Right forelimb (tissue), 1 donor: ENCODE measurements around the gene NEK6.

Experiments
- DNase-seq: peaks from one replicate; pipeline ENCODE4 v3.0.0-alpha.2; 2018

Gene NEK6

GRCh38 chr9:124281931-124282371 is 24.2 kb downstream of the NEK6 start:
- DNase-seq: no peak

DNA sequence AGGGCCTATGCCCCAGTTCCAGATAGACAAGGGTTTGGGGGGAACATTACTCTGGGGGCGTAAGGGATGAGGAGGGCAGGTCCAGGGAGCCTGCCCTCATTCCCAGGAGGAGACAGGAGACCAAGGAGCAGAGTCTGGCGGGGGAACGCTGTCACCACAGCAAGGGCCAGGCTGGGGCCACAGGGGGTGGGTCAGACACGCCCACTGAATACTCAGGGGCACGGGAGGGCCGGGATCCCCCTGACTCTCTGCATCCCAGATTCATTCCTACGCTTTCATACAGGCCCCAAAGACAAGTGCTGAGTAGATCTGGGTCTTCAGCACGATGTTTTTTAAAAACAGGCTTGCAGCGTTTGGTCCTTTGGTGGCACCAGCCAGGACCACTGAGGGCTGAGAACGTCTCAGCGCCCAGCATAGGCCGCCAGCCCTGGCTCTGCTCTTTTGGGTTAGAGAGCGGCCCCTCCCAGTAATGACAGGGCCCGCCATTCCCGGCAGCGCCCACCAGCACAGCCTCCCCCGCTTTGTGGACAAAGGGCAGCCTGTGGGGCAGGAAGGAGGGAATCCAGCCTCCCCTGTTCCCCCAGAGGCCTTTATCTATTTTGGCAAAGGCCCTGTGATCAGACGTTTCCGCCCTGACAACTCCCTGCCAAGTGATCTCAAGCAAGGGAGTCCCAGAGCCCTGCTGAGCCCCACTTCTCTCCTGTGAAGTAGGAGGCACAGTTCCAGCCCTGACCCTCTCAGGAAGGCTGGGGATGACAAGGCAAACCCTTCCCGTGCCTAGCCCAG is 24.9 kb downstream of the NEK6 start:
- DNase-seq: no peak

- no peak for DNase-seq
Measured at GRCh38 chr9:124283228-124283814, 25.6 kb downstream of the NEK6 start.

DNA sequence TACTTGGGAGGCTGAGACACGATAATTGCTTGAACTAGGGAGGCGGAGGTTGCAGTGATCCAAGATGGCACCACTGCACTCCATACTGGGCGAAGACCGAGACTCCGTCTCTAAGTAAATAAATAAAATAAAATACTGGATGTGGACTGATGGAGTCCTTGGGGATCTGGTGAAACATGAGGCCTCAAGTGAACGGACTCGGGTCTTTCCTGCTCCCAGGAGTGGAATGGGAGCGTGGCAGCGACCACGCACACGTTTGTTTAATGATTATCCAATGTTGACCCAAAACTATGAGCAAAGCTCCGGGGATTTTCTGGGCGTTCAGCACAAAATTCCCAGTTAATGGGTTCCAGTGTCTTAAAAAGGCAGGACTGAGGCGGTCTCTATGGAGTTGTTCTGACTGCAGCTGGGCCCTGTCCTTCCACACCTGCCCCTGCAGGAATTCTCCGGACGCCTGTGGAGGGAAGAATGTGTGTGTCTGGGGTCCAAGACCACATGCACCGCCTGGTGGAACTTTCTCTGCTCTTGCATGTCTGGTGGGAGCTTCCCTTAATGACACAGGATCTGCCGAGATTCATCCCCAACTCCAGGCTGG is 26.6 kb downstream of the NEK6 start:
- no peak for DNase-seq

GRCh38 chr9:124284940-124285441 is 27.2 kb downstream of the NEK6 start:
- no peak for DNase-seq

DNA sequence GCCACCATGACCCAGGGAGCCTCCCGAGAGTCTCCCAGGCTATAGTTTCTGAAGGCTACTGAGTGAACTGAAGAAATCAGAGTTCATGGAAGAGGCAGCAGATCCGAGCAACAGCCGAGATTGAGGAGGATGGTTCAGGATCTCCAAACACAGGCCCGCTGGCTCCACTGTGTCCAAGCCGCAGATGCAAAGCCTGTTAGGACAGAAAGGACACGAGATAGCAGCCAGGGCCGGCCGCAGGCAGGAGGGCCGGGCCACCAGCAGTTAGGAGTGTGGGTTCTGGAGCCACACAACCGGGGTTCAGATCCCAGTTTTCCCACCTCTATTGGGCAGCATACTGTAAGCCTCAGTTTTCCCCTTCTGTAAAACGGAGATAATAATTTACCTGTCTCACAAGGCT is 27.7 kb downstream of the NEK6 start:
- DNase-seq: no peak

GRCh38 chr9:124285903-124286291 is 28.1 kb downstream of the NEK6 start:
- no peak for DNase-seq

- no peak for DNase-seq
Measured at GRCh38 chr9:124286292-124286931, 28.7 kb downstream of the NEK6 start.

DNA sequence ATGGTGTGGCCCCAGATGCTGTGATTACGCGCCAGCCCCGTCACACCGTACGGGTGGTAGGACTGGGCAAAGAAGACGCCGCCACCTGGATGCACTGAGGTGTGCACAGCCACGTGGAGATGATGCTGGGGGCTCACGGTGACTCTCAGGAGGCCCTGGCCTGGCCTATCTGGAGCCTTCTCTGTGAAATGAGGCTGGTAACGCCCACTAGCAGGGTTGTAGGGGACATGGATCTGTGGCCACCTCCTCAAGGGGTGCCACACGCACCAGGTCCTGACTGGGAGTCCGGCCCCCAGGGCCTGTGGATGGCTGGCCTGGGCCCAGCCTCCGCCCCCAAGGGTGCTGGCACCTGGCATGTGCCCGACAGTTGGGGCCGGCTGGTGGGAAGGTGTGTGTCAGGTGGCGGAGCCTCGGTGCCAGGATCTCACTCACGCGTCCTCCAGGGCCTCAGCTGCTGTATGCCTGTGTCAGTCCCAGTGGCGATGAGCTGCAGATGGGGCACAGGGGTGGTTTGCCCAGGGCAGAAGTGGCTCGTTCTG is 32.4 kb downstream of the NEK6 start:
- no peak for DNase-seq

DNA sequence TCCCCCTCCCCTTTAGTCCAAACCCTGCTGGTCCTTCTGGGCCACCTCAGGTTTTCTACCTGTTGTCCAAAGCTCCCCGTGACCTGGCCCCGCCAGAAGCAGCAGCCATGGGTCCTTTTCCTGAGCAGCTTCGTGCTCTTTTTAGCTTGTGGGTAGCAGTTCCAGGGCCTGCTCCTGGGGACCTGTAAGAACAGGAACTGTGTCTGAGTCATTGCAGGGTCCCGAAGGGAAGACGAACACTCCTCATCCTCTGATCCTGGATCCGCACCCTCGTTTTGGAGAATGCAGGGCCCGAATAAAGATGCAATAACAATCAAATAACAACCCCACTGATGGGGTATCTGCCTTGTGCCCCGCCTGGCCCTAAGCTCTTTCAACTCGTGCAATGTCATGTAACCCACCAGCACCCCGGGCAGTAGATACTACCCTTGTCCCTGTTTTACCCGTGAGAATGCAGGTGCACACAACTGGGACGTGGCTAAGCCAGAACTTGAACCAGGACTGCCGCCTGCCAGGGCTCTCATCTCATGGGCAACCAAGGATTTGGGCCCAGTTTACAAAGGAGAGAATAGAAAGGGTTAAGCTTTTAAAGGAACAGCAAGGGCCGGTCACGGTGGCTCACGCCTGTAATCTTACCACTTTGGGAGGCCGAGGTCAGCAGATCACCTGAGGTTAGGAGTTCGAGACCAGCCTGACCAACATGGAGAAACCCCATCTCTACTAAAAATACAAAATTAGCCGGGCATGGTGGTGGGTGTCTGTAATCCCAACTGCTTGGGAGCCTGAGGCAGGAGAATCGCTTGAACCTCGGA is 33.2 kb downstream of the NEK6 start:
- DNase-seq: no peak

DNA sequence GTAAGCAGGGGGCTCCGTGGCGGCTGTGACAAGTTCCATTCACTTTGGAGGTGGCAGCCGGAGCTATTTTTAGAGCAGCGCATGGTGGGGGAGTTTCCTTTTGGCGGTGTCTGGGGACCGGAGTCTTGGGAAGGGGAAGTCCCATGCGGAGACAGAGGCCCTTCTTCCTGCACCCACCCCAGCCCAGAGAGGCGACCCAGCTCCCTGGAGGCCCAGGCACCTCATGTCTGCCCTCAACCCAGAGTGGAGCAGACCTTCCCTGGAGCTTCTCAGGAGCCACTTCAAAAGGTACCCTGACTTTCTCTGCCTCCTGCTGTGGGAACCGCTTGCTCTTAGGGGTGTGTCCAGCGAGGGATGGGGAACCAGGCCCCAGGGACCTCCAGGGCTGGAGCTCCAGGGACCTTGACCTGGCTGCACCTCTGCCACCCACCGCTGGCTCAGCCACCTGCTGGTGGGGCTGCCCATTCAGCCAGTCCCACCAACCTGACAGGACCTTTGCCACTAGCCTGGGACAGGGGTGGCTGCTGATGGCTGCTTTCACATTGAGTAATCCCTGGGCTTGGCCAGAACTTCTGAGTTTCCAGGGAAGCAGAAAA is 34.1 kb downstream of the NEK6 start:
- no peak for DNase-seq

DNA sequence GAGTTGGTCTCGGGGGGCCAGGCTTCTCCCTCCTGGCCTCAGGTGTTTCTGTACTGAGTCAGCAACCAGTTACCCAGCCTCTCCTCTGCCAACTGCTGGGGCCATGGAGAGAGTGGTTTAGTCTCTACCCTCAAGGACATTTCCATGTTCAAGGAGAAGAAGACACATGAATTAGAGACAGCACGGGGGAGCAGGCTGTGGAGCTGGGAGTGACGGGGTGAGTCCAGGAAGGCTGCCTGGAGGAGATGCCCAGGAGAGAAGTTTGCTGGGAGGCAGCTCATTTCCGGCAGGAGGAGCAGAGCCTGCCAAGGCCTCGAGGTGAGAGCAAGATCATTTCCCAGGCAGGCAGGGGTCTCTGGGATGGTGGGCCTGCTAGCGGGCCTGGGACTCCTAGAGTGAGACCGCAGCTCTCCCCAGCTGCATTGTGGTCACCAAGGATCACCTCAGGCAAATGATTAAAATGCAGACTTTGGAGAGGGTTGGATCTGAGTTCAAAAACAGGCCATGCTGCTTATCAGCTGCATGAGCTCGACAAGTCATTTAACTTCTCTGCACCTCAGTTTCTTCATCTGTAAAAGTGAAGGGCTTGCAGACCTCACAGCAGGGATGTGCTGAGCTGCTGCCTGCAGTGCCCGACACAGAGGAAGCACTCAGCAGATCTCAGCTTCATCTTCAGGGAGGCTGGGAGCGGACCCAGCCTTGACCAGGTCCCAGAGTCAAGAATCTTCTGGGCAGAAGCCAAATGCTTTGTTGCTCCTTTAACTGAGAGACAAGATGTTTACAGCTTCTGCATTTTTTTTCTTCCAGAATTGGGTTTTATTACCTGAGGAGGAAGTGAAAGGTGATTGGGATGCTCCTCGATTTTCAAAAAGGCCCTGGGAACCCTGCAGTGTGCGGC is 35.2 kb downstream of the NEK6 start:
- no peak for DNase-seq

DNA sequence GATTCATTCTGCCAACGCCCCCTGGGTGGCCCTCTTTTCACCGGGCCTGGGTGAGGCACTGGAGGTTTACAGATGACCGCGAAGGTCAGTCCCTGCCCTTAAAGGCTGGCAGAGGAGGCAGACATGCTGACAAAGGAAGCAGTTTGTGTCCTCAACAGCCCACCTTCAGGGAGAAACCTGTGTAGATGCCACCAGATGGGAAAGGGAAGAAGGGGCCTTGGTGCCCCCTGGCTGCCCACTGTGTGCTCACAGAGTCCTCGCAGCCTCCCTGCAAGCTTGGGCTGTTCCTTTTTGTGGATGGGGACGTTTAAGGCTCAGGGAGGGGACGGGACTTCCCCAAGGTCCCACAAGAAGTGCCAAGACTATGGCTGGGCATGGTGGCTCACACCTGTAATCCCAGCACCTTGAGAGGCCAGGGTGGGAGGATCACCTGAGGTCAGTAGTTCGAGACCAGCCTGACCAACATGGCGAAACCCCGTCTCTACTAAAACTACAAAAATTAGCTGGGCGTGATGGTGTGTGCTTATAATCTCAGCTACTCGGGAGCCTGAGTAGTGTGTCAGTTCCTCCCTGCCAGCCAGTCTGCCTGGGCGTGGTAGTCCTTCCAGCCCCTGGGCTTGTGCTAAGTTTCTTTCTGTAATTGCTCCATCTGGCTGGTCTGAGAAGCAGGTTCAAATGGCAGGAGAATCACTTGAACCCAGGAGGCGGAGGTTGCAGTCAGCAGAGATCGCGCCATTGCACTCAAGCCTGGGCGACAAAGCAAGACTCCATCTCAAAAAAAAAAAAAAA is 36.2 kb downstream of the NEK6 start:
- no peak for DNase-seq

DNA sequence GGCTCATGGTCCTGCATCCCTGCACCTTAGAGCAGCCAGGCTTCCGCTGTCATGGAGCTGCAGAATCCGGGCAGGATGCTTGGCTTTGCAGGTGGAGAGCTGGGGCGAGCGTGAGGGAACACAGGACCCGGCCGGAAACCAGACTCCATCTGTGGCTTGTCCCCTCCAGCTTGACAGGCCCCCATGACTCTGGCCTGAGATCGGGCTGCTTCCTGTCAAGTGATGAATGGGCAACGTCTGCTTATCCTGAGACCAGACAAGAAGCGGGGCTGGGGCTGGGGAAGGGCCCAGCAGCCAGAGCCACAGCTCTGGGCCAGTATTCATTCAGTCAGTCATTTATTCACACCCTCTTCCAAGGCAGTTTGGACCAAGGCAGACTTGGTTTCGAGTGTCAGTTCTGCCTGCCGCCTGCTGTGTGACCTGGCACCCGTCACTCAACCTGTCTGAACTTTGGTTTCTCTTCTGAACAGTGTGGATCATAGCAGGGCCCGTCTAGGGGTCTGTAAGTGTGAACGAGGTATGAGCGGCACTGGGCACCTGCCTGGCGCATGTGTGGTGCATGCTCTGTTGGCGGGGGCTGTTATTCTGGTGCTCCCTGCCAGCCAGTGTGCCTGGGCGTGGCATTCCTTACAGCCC is 37.5 kb downstream of the NEK6 start:
- DNase-seq: no peak

GRCh38 chr9:124296094-124296493 is 38.3 kb downstream of the NEK6 start:
- DNase-seq: no peak

DNA sequence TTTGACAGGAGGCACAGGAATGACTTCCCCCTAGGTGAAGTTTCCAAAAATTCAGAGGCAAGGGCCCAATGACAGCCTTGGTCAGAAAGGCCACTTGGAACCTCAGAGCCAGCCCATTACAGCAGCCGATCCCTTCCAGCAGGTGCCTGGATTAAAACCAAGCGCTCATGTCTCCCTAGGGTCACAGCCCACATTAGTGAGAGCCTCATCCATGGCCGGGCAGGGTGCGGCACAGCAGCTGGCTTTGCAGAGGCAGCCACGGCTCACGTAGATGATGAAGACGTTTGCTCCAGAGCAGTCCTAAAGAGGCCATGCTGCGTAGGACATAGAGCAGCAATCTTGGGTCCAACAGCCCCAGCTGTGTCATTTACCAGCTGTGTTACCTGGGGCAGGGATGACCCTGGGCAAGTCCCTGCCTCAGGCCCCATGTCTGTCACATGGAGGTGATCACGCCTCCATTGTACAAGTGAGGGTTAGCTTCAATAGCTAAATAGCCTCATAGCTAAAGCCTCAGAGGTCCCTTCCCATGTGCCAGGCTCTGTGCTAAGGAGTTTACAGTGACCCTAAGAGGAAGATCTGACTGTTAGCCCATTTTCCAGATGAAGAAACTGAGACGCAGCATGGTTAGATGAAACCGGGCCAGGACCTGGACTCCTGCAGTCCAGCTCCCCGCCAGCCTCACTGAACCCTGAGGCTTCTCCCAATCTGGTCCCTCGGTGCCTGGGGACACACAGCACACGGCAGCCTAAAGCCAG is 39.2 kb downstream of the NEK6 start:
- DNase-seq: no peak

DNA sequence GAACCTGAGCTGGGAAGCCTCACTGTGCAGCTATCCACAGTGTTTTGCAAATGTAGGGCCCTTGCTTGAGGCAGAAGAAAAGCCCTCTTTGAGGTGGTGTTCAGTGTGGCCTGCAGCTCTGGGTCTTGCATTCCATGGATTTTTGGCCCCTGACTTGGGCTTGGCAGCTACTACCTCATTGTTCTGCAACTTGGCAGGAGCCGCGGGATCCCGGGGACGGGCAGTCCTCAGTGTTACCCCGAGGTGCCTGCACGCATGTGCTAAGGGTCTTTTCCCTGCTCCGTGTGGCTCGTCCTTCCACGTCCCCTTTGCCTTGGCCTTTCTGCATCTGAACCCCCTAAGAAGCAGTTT is 39.8 kb downstream of the NEK6 start:
- peak; percentile 88 for DNase-seq

DNA sequence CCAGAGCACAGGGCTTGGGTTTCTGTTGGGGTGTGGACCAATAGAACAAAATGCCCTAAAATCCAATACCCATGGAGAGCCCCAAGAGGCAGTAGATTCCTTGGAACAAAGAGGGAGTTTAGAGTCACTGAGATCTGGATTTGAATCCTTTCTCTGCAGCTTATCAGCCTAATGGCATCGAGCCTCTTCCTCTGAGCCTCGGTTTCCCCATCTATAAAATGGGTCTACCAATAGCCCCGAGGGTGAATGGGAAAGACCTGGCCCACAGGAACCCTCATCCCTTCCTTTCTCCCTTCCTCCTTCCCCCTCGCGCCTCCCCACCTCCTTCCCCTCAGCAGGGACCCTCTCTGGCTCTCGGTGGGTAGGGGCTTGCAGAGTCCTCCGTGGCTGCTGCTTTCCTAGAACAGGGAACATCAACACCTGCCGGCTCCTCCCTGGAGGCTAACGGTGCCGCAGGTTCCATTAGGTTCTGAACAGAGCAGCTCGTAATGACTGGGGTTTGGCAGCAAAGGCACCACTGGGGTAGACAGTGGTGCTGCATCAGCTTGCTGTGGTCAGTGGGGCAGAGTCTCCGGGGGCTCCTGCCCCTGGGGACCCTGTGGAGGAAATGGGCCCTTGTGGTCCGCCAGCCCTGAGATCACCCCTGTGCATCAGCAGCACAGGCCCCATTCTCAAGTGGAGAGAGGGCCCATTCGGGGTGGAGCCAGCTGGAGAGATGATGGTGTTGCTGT is 40.3 kb downstream of the NEK6 start:
- no peak for DNase-seq
